ENCODE measurements around the gene HAGH. TPM values are rescaled to one million over a fixed set of nuclear protein-coding genes. Genes with fewer than 3 reads are reported as not detected.

Gene HAGH
- total and polyA plus RNA-seq, 9 of the 15 experiments (the other 6 are each of a cell fraction or from before 2014, with no cell fraction given): 0.46 to 35.1 (median 16.8) TPM

DNA sequence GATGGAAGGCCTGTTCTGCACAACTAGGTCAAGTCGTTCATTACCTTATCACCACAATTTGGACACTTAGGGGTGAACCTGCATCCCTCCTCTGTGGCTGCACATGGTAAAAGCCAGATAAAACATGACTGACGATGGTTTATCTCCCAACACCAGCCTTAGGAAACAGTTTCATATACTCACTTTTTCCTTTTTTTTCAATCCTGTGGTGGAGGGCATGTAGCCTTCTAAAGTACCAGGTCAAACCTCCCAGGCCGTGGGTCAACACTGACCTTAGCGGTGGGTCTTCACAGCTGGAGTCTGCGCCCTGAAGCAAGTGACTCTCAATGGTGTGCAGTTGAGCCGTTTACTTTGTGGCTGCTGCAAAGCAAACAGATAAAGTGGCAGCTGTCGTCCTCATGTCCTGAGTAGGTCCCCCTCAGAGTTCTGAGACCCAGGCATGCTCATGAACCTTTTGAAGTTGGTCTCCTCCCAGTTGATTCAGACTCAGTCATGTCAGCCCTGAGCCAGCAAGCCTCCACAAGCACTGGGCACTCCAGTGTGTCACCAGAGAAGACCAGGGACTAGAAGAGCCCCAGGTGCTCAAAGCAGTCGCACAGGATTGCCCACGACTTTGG, 6.3 kb upstream of the HAGH start (continued):
- TF ChIP-seq, protein P1, sequence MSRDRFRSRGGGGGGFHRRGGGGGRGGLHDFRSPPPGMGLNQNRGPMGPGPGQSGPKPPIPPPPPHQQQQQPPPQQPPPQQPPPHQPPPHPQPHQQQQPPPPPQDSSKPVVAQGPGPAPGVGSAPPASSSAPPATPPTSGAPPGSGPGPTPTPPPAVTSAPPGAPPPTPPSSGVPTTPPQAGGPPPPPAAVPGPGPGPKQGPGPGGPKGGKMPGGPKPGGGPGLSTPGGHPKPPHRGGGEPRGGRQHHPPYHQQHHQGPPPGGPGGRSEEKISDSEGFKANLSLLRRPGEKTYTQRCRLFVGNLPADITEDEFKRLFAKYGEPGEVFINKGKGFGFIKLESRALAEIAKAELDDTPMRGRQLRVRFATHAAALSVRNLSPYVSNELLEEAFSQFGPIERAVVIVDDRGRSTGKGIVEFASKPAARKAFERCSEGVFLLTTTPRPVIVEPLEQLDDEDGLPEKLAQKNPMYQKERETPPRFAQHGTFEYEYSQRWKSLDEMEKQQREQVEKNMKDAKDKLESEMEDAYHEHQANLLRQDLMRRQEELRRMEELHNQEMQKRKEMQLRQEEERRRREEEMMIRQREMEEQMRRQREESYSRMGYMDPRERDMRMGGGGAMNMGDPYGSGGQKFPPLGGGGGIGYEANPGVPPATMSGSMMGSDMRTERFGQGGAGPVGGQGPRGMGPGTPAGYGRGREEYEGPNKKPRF (IDR thresholded peaks at IDR 0.05; ENCODE audit: low read depth, low read length): no peak
- TF ChIP-seq, protein P2, sequence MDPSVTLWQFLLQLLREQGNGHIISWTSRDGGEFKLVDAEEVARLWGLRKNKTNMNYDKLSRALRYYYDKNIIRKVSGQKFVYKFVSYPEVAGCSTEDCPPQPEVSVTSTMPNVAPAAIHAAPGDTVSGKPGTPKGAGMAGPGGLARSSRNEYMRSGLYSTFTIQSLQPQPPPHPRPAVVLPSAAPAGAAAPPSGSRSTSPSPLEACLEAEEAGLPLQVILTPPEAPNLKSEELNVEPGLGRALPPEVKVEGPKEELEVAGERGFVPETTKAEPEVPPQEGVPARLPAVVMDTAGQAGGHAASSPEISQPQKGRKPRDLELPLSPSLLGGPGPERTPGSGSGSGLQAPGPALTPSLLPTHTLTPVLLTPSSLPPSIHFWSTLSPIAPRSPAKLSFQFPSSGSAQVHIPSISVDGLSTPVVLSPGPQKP (CRISPR knock-in tag; IDR thresholded peaks at IDR 0.05): no peak
- TF ChIP-seq, protein P3, sequence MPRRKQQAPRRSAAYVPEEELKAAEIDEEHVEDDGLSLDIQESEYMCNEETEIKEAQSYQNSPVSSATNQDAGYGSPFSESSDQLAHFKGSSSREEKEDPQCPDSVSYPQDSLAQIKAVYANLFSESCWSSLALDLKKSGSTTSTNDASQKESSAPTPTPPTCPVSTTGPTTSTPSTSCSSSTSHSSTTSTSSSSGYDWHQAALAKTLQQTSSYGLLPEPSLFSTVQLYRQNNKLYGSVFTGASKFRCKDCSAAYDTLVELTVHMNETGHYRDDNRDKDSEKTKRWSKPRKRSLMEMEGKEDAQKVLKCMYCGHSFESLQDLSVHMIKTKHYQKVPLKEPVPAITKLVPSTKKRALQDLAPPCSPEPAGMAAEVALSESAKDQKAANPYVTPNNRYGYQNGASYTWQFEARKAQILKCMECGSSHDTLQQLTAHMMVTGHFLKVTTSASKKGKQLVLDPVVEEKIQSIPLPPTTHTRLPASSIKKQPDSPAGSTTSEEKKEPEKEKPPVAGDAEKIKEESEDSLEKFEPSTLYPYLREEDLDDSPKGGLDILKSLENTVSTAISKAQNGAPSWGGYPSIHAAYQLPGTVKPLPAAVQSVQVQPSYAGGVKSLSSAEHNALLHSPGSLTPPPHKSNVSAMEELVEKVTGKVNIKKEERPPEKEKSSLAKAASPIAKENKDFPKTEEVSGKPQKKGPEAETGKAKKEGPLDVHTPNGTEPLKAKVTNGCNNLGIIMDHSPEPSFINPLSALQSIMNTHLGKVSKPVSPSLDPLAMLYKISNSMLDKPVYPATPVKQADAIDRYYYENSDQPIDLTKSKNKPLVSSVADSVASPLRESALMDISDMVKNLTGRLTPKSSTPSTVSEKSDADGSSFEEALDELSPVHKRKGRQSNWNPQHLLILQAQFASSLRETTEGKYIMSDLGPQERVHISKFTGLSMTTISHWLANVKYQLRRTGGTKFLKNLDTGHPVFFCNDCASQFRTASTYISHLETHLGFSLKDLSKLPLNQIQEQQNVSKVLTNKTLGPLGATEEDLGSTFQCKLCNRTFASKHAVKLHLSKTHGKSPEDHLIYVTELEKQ (CRISPR knock-in tag; IDR thresholded peaks at IDR 0.05): no peak
- TF ChIP-seq ZNF3 (CRISPR knock-in tag; IDR thresholded peaks at IDR 0.05): no peak
- peak; percentile 57 for TF ChIP-seq TBP (optimal IDR thresholded peaks at IDR 0.05; ENCODE audit: low read depth, low read length)
- no peak for TF ChIP-seq BRF1 (IDR thresholded peaks at IDR 0.05; ENCODE audit: borderline replicate concordance, extremely low read depth, insufficient read length)
- TF ChIP-seq, protein P4, sequence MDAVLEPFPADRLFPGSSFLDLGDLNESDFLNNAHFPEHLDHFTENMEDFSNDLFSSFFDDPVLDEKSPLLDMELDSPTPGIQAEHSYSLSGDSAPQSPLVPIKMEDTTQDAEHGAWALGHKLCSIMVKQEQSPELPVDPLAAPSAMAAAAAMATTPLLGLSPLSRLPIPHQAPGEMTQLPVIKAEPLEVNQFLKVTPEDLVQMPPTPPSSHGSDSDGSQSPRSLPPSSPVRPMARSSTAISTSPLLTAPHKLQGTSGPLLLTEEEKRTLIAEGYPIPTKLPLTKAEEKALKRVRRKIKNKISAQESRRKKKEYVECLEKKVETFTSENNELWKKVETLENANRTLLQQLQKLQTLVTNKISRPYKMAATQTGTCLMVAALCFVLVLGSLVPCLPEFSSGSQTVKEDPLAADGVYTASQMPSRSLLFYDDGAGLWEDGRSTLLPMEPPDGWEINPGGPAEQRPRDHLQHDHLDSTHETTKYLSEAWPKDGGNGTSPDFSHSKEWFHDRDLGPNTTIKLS (IDR thresholded peaks at IDR 0.05; ENCODE audit: borderline replicate concordance, low read depth): no peak
- TF ChIP-seq, protein P5, sequence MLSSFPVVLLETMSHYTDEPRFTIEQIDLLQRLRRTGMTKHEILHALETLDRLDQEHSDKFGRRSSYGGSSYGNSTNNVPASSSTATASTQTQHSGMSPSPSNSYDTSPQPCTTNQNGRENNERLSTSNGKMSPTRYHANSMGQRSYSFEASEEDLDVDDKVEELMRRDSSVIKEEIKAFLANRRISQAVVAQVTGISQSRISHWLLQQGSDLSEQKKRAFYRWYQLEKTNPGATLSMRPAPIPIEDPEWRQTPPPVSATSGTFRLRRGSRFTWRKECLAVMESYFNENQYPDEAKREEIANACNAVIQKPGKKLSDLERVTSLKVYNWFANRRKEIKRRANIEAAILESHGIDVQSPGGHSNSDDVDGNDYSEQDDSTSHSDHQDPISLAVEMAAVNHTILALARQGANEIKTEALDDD (IDR thresholded peaks at IDR 0.05): peak; percentile 94
- TF ChIP-seq HMGN3 (IDR thresholded peaks at IDR 0.05; ENCODE audit: borderline replicate concordance, extremely low read depth, insufficient read length, low read depth, low read length): no peak
- no peak for TF ChIP-seq U2AF1 (optimal IDR thresholded peaks at IDR 0.05; ENCODE audit: low read depth, low read length)
- no peak for TF ChIP-seq CHD2 (IDR thresholded peaks at IDR 0.05; ENCODE audit: low read depth, low read length)
- no peak for TF ChIP-seq ILK (tag; IDR thresholded peaks at IDR 0.05; ENCODE audit: borderline replicate concordance, low read depth)
- peak; percentile 78 for TF ChIP-seq DMBX1 (CRISPR knock-in tag; IDR thresholded peaks at IDR 0.05; ENCODE audit: borderline replicate concordance)
- TF ChIP-seq TFAM (CRISPR knock-in tag; conservative IDR thresholded peaks at IDR 0.05): no peak
- TF ChIP-seq HCFC1 (IDR thresholded peaks at IDR 0.05; ENCODE audit: low read depth, low read length): no peak
- no peak; the same call in 1 of the 2 replicates for TF ChIP-seq TCFL5 (CRISPR knock-in tag; conservative IDR thresholded peaks at IDR 0.05)
- no peak for TF ChIP-seq HEY1 (CRISPR knock-in tag; IDR thresholded peaks at IDR 0.05; ENCODE audit: borderline replicate concordance)
- peak; percentile 75 for TF ChIP-seq NCOA4 (IDR thresholded peaks at IDR 0.05; ENCODE audit: partially characterized antibody)
- TF ChIP-seq POLR2AphosphoS2 (IDR thresholded peaks at IDR 0.05; ENCODE audit: low read length): no peak

Data from K562 (cell line).